ENCODE results near the gene FOXO6. TPM values are rescaled to one million over a fixed set of nuclear protein-coding genes. Genes with fewer than 3 reads are reported as not detected.

The FOXO6 gene
- polyA plus RNA-seq, 1 of the 3 experiments (the other 2 are of a cell fraction), result 0.35 TPM

DNA sequence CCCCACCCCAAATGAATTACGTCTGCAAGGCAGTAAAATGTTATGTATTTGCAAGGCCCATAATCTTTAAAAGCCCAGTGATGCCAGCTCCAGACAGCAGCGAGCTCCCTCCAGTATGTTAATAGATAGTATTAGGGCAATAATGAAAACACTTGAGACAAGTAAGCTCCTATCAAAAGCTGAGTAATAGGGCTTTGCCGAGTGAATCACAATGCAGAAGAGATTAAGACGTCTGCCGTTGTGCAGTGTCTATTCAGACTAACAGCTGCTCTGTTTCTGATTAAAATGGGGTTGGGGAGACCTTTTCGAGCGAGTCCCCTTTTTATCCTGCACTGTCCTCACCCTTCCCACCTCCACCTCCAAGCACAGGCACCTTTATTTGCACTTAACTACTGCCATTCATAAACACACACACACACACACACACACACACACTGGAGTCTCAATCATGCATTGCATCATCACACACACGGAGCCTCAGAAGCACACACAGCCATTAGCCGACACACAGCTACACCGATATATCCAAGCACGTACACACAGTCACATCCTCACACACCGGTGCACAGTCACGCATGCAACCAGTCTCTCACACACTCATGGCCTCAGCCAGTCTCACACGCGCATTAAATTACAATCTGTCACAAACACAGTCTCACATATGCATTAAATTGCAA is 46.0 kb upstream of the FOXO6 start:
- Histone ChIP-seq H3K27ac (ENCODE audit: low read depth in 2 of 2, low read length in 1 of 2) (no peak overlapping the region), H3K4me3 (ENCODE audit: low read depth in 2 of 2, low read length in 1 of 2) (no peak overlapping the region), H3K9me3 (no peaks in the 10 kb centered on the region), H3K27me3 (ENCODE audit: insufficient read depth) (no peaks in the 10 kb centered on the region), H4K20me1 (ENCODE audit: insufficient read depth) (no peaks in the 10 kb centered on the region), H3K9me2 (no peaks in the 10 kb centered on the region), H3K4me2 (no peak overlapping the region), H3K4me1 (ENCODE audit: control insufficient read depth in 1 of 2, insufficient read depth in 2 of 2, low read depth in 1 of 2, low read length in 1 of 2) (peaks cover 0 to 12% of the 10 kb centered on the region in 2 experiments; a peak in 1 of 4 replicates), H3K36me3 (replicated peaks in 1 of 2; ENCODE audit: control insufficient read depth in 1 of 2, insufficient read depth in 2 of 2, low read length in 1 of 2) (no peaks in the 10 kb centered on the region), H2AFZ (ENCODE audit: low read depth) (no peak overlapping the region), H3F3A (replicated peaks; ENCODE audit: insufficient read depth) (no peaks in the 10 kb centered on the region), H3K9ac (no peak overlapping the region), H3K79me2 (ENCODE audit: insufficient read depth) (no peaks in the 10 kb centered on the region)
- TF ChIP-seq, protein P1, sequence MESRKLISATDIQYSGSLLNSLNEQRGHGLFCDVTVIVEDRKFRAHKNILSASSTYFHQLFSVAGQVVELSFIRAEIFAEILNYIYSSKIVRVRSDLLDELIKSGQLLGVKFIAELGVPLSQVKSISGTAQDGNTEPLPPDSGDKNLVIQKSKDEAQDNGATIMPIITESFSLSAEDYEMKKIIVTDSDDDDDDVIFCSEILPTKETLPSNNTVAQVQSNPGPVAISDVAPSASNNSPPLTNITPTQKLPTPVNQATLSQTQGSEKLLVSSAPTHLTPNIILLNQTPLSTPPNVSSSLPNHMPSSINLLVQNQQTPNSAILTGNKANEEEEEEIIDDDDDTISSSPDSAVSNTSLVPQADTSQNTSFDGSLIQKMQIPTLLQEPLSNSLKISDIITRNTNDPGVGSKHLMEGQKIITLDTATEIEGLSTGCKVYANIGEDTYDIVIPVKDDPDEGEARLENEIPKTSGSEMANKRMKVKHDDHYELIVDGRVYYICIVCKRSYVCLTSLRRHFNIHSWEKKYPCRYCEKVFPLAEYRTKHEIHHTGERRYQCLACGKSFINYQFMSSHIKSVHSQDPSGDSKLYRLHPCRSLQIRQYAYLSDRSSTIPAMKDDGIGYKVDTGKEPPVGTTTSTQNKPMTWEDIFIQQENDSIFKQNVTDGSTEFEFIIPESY (IDR thresholded peaks at IDR 0.05; ENCODE audit: borderline replicate concordance, low read depth), result no peak
- no peak for TF ChIP-seq TEAD4 (IDR thresholded peaks at IDR 0.05; ENCODE audit: borderline replicate concordance, insufficient read depth)
- TF ChIP-seq, protein P2, sequence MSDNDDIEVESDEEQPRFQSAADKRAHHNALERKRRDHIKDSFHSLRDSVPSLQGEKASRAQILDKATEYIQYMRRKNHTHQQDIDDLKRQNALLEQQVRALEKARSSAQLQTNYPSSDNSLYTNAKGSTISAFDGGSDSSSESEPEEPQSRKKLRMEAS (IDR thresholded peaks at IDR 0.05; ENCODE audit: low read depth), result no peak
- TF ChIP-seq NRF1 (IDR thresholded peaks at IDR 0.05; ENCODE audit: low read depth, low read length), result no peak
- ChIA-PET POLR2A (no interaction called here), CTCF (interaction anchor here (0.6 to 3.1 kb wide), 7 partner anchors 32 to 497 kb away, joined by 3 to 12 read pairs (median 3); no protein-coding TSS in a partner anchor)
- 81% methylated on average over 15 of the region's 15 CpGs for WGBS (ENCODE audit: low lambda C conversion rate)
- no peak for DNase-seq

DNA sequence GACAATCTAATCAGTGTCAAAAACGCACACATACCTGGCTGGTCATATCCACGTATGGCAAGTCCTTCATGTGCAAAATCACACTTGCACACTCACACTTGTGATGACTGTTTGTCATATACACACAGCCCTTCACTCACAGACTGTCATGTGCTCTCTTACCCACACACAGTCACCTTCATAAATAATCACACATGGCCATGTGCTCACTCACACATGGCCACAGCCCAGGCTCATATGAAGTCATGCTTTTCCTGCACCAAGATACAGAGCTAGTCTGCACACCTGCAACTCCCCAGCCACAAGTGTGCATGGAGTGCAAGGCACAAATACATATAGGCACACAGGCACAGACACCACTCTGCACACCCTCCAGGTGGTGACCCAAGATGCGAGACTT is 45.4 kb upstream of the FOXO6 start:
- H3K27ac ChIP-seq (ENCODE audit: low read depth in 2 of 2, low read length in 1 of 2), result no peak overlapping the region
- no peaks in the 10 kb centered on the region for H3K36me3 ChIP-seq (replicated peaks in 1 of 2; ENCODE audit: control insufficient read depth in 1 of 2, insufficient read depth in 2 of 2, low read length in 1 of 2)
- no peak overlapping the region for H3K9ac ChIP-seq
- ChIA-PET CTCF (interaction anchor here (0.6 to 2.9 kb wide), 4 partner anchors 33 to 497 kb away, joined by 3 to 10 read pairs (median 6); no protein-coding TSS in a partner anchor), POLR2A (no interaction called here)
- no peak overlapping the region for H3K4me3 ChIP-seq (ENCODE audit: low read depth in 2 of 2, low read length in 1 of 2)
- H3K4me1 ChIP-seq (ENCODE audit: control insufficient read depth in 1 of 2, insufficient read depth in 2 of 2, low read depth in 1 of 2, low read length in 1 of 2), result peaks cover 0 to 17% of the 10 kb centered on the region in 2 experiments; a peak in 1 of 4 replicates
- H3K4me2 ChIP-seq, result no peak overlapping the region
- no peak for DNase-seq
- TF ChIP-seq SIN3A (IDR thresholded peaks at IDR 0.05; ENCODE audit: borderline replicate concordance, low read depth, low read length) (no peak), POLR2AphosphoS5 (IDR thresholded peaks at IDR 0.05; ENCODE audit: low read depth, low read length) (no peak), RAD21 (IDR thresholded peaks at IDR 0.05; ENCODE audit: low read length) (no peak), NRF1 (IDR thresholded peaks at IDR 0.05; ENCODE audit: low read depth, low read length) (no peak), CHD2 (IDR thresholded peaks at IDR 0.05; ENCODE audit: low read length, partially characterized antibody) (no peak), SMC3 (IDR thresholded peaks at IDR 0.05; ENCODE audit: low read depth, low read length) (no peak), FOSL2 (IDR thresholded peaks at IDR 0.05; ENCODE audit: borderline replicate concordance, low read depth) (no peak), TEAD4 (IDR thresholded peaks at IDR 0.05; ENCODE audit: borderline replicate concordance, insufficient read depth) (no peak), MEF2A (IDR thresholded peaks at IDR 0.05; ENCODE audit: borderline replicate concordance, low read depth) (no peak), RXRA (IDR thresholded peaks at IDR 0.05; ENCODE audit: borderline replicate concordance, low read depth) (no peak), EZH2phosphoT487 (IDR thresholded peaks at IDR 0.05; ENCODE audit: borderline replicate concordance, low read depth) (no peak)
- TF ChIP-seq, protein P3, sequence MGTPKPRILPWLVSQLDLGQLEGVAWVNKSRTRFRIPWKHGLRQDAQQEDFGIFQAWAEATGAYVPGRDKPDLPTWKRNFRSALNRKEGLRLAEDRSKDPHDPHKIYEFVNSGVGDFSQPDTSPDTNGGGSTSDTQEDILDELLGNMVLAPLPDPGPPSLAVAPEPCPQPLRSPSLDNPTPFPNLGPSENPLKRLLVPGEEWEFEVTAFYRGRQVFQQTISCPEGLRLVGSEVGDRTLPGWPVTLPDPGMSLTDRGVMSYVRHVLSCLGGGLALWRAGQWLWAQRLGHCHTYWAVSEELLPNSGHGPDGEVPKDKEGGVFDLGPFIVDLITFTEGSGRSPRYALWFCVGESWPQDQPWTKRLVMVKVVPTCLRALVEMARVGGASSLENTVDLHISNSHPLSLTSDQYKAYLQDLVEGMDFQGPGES (IDR thresholded peaks at IDR 0.05; ENCODE audit: low read depth, low read length), result no peak
- TF ChIP-seq, protein P2 (IDR thresholded peaks at IDR 0.05; ENCODE audit: low read depth), result no peak
- TF ChIP-seq, protein P4, sequence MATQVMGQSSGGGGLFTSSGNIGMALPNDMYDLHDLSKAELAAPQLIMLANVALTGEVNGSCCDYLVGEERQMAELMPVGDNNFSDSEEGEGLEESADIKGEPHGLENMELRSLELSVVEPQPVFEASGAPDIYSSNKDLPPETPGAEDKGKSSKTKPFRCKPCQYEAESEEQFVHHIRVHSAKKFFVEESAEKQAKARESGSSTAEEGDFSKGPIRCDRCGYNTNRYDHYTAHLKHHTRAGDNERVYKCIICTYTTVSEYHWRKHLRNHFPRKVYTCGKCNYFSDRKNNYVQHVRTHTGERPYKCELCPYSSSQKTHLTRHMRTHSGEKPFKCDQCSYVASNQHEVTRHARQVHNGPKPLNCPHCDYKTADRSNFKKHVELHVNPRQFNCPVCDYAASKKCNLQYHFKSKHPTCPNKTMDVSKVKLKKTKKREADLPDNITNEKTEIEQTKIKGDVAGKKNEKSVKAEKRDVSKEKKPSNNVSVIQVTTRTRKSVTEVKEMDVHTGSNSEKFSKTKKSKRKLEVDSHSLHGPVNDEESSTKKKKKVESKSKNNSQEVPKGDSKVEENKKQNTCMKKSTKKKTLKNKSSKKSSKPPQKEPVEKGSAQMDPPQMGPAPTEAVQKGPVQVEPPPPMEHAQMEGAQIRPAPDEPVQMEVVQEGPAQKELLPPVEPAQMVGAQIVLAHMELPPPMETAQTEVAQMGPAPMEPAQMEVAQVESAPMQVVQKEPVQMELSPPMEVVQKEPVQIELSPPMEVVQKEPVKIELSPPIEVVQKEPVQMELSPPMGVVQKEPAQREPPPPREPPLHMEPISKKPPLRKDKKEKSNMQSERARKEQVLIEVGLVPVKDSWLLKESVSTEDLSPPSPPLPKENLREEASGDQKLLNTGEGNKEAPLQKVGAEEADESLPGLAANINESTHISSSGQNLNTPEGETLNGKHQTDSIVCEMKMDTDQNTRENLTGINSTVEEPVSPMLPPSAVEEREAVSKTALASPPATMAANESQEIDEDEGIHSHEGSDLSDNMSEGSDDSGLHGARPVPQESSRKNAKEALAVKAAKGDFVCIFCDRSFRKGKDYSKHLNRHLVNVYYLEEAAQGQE (IDR thresholded peaks at IDR 0.05; ENCODE audit: low read depth, low read length), result no peak
- TF ChIP-seq, protein P5, sequence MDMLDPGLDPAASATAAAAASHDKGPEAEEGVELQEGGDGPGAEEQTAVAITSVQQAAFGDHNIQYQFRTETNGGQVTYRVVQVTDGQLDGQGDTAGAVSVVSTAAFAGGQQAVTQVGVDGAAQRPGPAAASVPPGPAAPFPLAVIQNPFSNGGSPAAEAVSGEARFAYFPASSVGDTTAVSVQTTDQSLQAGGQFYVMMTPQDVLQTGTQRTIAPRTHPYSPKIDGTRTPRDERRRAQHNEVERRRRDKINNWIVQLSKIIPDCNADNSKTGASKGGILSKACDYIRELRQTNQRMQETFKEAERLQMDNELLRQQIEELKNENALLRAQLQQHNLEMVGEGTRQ (IDR thresholded peaks at IDR 0.05; ENCODE audit: borderline replicate concordance, low read depth, low read length), result no peak
- H2AFZ ChIP-seq (ENCODE audit: low read depth), result no peak overlapping the region
- no peaks in the 10 kb centered on the region for H3K9me3 ChIP-seq
- no peaks in the 10 kb centered on the region for H3K79me2 ChIP-seq (ENCODE audit: insufficient read depth)
- no peaks in the 10 kb centered on the region for H3F3A ChIP-seq (replicated peaks; ENCODE audit: insufficient read depth)
- H4K20me1 ChIP-seq (ENCODE audit: insufficient read depth), result no peaks in the 10 kb centered on the region
- H3K9me2 ChIP-seq, result no peaks in the 10 kb centered on the region
- 76% methylated on average over 3 of the region's 3 CpGs for WGBS (ENCODE audit: low lambda C conversion rate)
- H3K27me3 ChIP-seq (ENCODE audit: insufficient read depth), result no peaks in the 10 kb centered on the region
